ENCODE data around the gene FBXO15.
A peak's percentile ranks its signal among the peaks of the same experiment; 100 is the strongest.

The FBXO15 gene

DNA sequence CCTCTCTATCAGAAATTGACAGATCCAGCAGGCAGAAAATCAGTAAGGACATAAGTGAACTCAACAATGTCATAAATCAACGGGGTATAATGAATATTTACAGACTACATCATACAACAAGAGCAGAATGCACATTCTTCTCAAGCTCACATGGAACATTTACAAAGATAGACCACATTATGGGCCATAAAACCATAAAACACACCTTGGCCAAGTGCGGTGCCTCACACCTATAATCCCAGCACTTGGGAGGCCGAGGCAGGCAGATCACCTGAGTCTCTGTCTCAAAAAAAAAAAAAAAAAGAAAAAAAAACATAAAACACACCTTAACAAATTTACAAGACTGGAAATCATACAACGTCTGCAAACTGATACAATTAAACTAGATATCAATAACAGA, 36.7 kb downstream of the FBXO15 start:
- DNase-seq = no peak

DNA sequence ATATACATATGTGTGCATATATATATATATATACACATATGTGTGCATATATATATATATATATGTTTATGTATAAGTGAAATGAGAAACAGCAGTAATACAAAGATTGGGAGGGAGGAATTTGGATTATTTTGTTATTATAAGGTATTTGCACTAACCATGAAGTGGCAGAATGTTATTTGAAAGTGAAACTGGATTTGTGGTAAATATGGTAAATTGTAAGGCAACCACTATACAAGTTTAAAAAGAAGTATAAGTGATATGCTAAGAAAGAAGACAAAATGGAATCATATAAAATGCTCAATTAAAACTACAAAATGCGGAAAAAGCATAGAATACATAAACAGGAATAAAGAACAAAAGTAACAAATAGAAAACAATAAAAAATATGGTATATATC, 37.5 kb downstream of the FBXO15 start:
- DNase-seq = no peak

DNA sequence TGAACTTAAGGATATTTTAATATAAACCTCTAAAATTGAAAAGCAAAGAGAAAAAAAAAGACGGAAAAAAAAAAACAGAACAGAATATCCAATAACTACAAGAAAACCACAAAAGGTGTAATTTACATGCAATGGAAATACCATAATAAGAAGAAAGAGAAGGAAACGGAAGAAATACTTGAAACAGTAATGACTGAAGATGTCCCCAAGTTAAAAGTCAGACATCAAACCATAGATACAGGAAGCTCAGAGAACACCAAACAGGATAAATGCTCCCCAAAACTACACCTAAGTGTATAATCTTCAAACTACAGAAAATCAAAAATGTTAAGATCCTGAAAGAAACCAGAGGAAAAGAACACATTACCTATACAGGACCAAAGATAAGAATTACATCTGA, 39.2 kb downstream of the FBXO15 start:
- DNase-seq = no peak

DNA sequence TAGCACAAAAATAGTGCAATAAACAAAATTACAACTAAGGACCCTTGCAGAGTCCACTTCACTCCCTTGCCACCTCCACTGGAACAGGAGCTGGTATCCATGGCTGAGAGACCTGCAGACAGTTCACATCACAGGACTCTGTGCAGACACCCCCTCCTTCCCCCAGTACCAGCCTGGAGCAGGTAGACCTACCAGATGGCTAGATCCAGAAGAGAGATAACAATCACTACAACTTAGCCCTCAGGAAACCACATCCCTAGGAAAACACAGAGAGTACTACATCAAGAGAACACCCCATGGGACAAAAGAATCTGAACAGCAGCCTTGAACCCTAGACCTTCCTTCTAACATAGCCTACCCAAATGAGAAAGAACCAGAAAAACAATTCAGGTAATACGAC, 49.8 kb downstream of the FBXO15 start:
- no peak for DNase-seq

DNA sequence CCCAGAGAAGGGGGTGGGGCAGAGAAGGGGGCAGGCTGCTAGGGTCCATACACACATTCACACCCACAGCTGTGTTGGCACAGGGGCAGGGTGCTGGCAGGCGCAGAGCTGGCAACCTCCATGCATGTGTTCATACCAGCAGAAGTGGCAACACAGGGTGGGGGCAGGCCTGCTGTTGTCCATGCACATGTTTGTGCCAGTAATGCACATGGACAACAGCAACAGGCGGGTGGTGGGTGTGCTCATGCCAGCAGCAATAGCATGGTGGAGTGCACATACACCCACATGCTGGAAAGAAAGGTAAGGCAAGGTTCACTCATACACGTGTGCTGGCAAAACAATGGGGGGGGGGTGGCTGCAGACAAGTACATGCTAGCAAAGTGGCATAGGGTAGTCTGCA, 54.7 kb downstream of the FBXO15 start:
- no peak for DNase-seq

DNA sequence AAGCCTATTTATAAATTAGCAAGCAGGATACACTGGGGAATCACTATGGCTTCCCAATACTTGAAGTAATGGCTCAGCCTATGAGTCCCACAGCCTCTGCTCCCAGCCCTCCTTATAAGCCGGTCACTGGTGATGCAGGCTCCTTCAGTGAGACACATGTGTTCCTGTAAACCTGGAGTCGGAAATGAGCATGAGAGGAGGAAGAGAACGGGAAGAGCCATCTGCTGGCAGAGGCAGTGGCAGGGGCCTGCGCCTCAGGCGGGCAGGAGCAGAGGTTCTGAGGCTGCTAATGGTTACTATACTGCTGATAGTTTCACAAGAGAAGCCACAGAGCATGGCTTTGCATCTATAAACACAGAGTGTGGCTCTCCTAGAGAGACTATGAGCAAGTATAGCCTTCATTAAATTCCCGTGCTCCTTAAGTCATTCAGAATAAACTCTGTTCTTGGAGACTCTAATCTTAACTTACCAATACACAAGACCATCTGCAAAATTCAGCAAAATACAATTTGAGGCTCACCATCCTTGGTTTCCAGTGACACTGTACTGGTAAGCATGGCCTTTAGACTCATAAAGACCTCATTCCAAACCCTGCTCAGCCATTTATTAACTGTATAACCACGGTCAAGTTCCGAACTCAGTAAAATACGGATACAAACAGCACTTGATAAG, 63.3 kb downstream of the FBXO15 start:
- no peak for DNase-seq

DNA sequence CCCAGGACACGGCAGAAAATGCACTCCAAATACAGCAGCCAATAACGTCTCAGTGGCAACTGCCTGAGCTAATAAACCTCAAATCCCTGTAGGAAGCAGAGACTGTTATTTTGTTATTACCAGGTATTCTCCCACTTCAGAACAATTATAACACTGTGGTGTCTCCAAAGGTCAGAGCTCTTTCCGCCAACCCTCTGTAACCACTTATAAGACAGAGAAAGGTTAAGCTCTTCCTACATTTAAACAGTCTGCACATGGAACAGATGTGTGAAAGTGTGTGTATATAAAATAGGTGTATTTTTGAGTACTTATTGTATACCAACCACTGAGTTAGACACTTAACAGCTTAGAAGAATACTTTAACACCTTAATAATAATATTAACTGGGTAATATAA, 64.1 kb downstream of the FBXO15 start:
- no peak for DNase-seq

DNA sequence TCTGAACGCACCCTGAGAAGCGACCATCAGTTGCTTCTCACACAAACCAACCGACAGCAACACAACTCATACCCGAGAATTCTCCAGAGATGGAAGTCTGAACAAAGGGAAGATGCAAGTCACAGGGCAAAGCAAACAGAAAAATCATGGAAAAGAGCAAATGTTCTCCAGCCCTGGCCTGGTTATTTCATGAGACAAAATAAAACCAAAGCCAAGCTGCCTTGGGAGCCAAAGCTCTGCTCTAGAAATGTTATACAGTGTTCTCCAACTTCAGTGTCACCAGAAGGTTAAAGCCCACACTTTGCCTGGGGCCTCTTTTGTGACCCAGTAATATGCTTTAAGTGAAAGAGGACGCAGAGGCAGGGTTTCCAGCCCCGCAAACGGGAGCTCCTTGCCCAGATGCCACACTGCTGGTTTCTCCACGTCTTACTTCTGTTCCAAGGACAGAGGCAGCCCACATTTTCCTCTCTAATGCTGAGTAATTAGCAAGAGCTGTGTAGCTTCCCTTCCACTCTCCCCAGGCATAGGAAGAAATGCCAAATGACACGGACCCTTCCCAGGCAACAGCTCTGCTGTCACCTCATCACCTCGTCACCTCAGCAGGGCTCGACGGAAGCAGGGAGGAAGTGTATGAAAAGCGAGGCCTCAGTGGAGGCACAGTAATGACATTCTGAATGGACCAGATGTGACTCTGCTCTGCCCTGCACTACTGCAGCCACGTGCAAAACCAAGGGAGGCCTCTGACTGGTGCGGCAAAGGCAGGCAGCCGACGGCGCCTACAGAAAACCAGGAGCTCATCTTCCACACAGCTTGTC, 64.7 kb downstream of the FBXO15 start:
- DNase-seq = peak; percentile 13

DNA sequence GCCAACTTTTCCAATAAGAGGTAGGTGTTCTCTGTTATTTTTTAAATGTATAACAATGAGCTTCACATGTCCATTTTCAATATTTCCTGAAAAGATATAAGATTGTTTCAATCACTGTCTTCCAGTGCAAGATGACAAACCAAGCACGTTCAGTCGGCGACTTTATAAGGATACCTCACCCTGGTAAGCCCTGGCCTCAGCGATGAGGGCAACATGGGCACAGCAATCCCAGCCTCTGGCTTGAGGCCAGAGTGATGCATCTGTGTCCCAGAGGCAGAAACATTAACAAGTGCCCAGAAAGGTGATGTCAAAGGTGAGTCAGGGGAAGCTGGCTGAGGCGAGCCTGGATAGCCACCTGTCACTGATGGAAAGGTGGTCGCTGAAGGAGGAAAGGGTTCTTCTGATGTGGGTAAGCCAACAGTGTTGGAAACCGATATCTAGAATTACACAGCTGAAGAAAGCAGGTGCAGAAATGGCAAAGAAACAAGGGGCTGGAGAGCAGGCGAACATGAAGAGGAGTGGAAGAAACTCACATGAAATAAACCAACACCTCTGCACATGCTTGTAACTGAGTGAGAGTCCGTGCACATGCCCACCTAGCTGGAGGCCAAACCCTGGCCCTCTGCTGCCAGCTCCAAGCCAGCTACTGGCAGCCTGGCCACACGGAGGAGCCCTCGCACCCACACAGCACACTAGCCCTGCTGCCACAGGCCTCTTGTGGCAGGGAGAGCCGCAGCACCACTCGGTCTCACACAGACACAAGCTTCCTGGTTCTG, 65.5 kb downstream of the FBXO15 start:
- DNase-seq = peak; percentile 63

DNA sequence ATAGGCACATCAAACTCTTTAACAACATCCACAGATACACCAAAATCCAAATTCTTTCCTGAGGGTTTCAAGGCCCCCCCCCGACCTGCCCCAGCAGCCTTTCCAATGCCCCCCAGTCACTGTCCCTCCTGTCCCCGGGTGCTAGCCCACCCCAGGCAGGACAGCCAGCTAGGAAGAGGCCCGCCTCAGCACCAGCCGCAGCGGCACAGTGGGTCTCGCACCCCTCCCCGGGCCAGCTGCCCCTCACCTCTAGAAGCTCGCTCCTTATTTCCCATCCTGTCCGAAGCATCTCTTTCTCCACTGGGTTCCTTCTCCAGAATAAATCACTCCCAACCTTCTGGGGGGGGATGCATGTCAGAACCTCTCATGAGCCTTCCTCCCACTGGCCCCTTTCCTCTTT, 69.4 kb downstream of the FBXO15 start:
- no peak for DNase-seq

DNA sequence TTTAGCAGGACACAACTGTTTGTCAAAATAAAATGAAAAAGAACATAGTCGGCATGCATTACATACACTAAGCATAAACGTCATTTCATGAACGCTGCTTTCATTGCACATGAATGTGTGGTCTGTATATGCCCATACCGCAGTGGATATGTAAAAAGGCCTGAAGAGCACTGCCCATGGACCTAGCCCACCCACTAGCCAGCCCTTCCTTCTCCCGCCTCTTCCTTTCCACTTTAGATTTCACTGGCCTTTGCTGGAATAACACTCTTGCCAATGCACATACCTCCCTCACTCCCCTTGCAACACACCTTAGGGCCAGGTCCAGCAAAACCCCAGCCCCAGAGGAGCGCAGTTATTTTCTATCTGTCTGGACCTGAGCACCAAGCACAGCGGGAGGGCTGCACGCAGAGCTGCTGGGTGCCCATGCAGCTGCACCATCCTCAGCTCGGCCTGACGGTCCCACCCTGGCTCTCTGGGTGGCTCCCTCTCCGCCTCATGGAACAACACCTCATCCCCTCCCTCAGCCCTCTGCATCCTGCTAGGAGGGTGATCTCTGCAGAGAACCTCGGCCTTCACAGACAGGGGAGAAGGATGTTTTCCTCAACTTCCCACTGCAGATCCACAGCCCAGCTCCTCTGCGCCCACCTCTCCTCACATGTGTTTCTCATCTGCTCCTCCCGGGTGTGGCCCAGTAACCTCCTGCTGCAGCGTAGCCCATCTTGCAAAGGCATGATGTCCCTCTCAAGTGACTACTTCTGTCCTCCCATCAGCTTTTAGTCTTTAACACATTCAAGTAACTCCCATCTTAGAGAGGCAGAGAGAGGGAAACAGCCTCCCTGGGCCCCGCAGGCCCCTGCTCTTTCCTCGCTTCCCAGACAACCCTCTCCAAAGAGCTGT, 72.7 kb downstream of the FBXO15 start:
- DNase-seq = no peak

DNA sequence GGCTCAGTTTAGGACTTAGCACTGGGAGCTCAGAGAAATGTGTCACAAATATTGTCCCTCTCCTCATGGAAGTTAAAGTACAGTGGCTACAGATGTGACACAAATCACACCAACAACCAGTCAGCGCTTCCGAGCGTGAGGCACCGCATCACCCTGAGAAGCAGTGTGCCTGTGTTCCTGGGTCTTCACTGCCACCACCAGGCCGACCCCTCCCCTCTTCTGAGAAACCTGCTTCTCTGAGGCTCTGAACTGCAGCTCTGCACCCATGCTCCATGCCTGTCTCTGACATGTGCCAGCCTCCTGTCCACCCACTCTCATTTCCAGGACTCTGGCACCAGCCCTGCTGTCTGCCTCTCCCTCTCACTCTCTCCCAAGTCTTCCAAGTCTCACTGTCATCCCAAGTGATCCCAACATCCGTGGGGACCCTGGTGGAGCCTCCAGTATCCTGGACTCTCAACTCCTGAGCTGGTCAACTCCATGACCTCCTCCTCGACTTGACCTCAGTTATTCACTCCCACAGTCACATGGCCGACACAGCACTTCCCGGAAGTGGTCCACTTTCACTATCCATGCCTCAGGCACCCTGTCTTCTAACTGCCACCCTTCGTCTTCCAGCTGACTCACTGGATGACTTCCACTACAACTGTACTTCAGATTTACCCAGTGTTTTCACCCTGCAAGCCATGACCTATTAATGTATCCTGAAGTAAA, 73.5 kb downstream of the FBXO15 start:
- DNase-seq = no peak

DNA sequence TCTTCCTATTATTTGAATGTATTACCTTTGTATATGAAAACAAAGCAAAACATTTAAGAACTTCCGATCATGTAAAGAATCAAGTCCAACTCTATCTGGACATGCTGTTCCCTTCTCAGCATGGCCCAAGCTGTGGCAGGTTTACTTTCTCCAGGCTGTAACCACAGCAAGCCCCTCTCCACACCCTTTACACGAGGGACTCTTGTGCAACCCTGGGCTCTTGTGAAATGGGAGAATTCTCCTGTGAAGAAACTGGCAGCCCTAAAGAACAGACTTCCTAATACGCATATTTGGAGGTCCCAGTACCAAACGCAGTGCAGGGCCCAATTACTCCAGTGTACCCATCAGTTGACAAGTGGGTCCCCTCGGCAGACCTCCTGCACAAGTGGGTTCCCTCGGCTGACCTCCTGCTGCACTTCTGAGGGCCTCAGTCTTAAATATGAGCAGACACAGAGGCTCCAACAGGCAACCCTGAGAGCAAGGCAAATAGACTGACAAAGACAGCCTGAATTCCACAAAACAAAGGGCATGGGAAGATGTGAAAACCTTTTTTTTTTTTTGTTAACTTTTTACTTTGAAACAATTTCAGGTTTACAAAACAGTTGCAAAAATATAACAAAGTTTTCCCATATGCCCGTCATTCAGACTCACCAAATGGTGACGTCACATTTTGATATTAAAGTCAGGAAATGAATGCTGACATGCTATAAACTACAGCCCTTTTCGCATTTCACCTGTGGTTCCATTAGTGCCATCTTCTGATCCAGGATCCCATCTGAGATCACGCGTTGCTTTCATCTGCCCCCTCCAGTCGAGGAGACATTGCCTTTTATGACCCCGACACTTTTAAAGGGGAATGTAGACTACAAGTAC, 78.2 kb downstream of the FBXO15 start:
- DNase-seq = no peak

DNA sequence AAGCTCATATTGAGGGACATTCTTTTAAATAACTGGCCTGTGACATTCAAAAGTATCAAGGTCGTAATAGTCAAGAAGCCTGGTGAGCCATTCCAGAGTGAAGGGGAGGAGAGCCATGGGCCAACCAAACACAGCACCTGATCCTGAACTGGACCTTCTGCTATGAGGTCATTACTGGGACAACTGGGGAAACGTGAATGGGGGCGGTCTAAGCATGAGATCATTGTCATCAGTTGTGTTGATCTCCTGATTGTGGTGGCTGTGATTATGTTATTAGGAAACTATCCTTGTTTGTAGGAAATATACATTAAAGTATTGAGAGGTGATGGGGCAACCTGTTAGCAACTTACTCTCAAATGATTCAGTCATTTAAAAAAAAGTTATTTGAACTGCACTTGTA, 79.3 kb downstream of the FBXO15 start:
- no peak for DNase-seq

DNA sequence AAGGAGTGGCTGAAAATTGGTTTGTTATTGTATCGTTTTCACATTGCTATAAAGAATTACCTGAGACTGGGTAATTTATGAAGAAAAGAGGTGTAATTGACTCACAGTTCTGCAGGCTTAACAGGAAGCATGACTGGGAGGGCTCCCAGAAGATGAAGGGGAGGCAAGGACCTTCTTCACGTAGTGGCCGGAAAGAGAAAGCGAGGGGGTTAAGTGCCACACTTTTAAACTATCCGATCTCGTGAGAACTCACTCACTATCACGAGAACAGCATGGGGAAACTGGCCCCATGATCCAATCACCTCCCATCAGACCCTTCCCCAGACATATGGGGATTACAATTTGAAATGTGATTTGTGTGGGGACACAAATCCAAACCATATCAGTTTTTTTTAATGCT, 81.6 kb downstream of the FBXO15 start:
- DNase-seq = no peak

DNA sequence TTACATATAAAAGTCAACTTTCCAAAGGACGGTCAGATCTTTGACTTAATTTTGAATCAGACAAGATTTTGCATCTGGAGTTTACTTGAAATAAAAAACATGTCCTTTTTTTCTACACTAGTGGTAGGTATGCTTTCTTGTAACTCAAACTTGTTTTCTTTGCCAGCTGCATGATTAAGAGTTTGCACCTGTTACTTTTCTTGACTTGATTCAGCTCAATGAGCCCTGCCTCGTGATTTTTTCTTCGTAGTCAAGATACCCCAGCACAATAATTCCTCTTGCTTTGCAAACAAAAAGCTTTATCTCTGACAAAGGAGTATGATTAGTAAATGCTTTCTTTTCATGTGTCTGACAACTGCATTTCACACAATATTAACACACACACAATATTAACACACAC, 82.3 kb downstream of the FBXO15 start:
- DNase-seq = no peak

DNA sequence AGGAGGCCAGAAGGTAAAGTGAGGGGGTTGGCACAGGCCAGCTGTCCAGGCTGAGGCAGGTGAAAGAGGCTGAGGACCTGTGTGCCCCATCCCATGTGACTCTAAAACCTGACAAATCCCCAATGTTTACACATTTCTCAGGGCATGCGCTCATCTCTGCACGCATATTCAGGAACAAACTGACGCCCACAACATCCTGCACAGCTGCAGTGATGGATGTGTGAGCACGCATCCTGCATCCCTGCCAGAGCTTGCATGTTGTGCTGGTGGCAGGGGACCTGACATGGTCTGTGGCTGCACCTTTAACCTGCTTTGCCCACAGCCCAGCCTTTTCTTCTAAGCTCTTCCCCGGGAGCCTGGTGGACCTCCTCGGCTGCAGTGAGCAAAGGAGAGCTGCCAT, 83.1 kb downstream of the FBXO15 start:
- peak; percentile 48 for DNase-seq

DNA sequence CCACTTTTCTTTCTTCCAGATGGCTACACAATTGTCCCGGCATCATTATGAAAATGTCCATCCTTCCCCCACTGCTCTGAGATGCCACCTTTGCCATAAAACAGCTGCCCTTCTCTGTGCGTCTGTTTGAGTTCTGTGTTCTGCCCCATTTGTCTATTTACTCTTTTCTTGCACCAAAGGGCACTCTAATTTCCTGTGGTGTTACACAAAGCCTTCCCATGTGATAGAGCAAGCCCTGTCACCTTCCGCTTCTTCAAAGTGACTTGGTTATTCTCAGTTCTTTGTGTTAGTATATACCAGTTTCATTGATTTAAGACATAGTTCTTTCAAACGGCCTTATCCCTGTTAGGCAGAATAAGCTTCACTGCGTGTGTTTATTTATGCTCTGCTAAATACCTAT, 84.1 kb downstream of the FBXO15 start:
- no peak for DNase-seq

DNA sequence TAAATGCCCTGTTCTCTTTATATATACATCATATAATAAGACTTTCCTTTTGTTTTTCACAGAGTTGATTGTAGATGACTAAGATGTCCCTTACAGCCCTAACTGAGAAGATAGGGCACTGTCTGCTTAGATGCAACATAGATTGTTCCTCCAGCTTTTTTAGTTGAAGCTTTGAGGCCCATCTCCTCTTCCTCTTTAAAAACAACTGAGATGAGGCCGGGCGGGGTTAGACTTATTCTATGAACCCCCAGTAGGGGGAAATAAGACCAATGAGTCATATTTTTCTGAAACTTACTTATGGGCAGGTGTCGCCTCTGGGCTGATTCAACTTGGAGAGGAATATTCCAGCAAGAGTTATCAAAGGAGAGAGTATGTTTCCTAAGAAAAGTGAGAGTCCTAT, 84.6 kb downstream of the FBXO15 start:
- peak; percentile 37 for DNase-seq

DNA sequence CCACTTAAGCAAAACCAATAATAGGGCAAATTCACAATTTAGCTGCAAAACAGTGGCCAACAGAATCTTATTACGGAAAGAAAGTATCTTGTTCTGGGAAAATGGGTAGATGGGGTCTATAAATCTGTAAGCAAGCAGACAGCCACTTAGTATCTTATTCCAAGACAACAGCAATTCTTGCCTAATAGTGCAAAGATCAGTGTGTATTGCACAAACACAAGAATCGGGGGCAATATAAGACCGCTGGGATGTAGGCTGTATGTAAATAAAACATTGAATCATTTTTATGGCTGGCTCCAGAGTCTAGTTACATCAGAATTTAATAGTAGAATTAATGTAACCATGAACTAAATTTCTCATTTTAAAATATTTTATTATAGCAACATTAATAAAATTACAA, 85.6 kb downstream of the FBXO15 start:
- DNase-seq = no peak

DNA sequence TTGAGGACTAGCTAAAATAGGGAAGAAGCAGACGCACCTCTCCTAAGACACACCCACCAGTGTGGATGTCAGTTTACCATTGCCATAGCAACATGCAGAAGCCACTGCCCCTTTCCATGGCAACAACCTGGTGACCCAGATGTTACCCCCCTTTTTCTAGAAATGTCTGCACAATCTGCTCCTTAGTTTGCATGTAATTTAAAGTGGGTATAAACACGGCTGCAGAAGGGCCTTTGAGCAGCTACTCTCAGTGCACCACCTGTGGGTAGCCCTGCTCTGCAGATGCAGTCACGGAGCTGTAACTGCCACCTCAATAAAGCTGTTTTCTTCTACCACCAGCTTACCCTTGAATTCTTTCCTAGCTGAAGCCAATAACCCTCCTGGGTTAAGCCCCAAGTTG, 87.1 kb downstream of the FBXO15 start:
- DNase-seq = no peak
